NB4 (cell line): ENCODE measurements around the gene RGS1.

ENCODE experiments used
- POLR2A ChIP-seq: IDR thresholded peaks from 2 replicates; pipeline ENCODE4 v1.6.1; 2011; ENCODE audit warnings: mild to moderate bottlenecking; ENCODE audit not compliant: insufficient read length; ENCODE audit errors: extremely low read depth
- TF ChIP-seq, protein P1 (sequence below): IDR thresholded peaks from one replicate; pipeline ENCODE4 v1.5.1; 2012; ENCODE audit warnings: low read depth, low read length
- TF ChIP-seq, protein P2 (sequence below): IDR thresholded peaks from 2 replicates; pipeline ENCODE4 v1.6.1; 2011; ENCODE audit warnings: low read depth, low read length

DNA sequence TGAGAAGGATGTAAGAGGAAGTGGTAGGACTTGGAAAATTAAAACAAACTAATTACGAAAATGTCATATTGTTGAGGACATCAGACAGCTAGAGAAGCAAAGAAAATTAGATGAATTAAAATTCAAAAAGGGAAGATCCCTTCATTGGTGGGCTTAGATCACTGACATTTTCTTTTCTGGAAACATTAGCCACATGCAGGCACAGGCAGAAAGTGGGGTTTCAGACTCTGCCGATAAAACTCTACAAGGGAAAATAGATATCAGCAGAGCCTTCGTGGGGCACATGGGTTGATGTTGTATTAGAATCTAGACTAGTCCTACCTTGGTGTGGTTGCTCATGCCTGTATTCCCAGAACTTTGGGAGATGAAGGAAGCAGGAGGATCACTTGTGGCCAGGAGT lies 12.4 kb upstream of the RGS1 start:
- TF ChIP-seq, protein P1, sequence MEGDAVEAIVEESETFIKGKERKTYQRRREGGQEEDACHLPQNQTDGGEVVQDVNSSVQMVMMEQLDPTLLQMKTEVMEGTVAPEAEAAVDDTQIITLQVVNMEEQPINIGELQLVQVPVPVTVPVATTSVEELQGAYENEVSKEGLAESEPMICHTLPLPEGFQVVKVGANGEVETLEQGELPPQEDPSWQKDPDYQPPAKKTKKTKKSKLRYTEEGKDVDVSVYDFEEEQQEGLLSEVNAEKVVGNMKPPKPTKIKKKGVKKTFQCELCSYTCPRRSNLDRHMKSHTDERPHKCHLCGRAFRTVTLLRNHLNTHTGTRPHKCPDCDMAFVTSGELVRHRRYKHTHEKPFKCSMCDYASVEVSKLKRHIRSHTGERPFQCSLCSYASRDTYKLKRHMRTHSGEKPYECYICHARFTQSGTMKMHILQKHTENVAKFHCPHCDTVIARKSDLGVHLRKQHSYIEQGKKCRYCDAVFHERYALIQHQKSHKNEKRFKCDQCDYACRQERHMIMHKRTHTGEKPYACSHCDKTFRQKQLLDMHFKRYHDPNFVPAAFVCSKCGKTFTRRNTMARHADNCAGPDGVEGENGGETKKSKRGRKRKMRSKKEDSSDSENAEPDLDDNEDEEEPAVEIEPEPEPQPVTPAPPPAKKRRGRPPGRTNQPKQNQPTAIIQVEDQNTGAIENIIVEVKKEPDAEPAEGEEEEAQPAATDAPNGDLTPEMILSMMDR = no peak
- TF ChIP-seq POLR2A = no peak
- TF ChIP-seq, protein P2, sequence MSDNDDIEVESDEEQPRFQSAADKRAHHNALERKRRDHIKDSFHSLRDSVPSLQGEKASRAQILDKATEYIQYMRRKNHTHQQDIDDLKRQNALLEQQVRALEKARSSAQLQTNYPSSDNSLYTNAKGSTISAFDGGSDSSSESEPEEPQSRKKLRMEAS = no peak
